ENCODE results near the gene HNRNPDL. TPM values are rescaled to one million over a fixed set of nuclear protein-coding genes. Genes with fewer than 3 reads are reported as not detected.
A peak's percentile ranks its signal among the peaks of the same experiment; 100 is the strongest.

The HNRNPDL gene
- total and polyA plus RNA-seq, 2 of the 4 experiments (the other 2 are of a cell fraction) = 52.9 to 276 TPM

DNA sequence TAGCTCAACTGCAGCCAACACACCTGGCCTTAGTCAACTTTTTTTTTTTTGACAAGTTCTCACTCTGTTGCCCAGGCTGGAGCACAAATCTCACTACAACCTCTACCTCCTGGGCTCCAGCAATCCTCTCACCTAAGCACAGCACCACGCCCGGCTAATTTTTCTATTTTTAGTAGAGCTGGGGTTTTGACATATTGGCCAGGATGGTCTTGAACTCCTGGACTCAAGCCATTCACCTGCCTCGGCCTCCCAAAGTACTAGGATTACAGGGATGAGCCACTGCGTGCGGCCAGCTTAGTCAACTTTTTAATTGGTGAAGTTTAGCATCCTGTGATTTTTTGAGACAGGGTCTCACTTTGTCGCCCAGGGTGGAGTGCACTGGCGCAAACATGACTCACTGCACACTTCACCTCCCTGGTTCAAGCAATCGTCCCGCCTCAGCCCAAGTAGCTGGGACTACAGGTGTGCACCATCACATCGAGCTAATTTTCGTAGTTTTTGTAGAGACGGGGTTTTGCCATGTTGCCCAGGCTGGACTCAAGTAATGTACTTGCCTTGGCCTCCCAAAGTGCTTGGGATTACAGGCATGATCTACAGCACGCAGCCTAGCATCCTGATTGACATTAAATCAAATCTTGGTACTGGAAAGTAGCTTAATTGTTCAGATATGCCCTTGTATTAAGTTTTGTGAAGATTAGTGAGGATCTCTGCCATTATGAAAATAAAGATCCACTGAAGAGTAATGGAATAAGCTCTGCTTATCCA lies 8.3 kb downstream of the HNRNPDL start:
- Histone ChIP-seq H3K4me3 (ENCODE audit: insufficient read depth, low read depth, low read length) (no peak overlapping the region), H2AK5ac (ENCODE audit: low read depth, low read length) (no peak overlapping the region), H3K9me1 (ENCODE audit: insufficient read depth, low read length) (peaks cover 10% of the 10 kb centered on the region), H3K79me1 (ENCODE audit: low read depth in 1 of 2, low read length in 2 of 2) (peaks cover 2 to 24% of the 10 kb centered on the region in 2 experiments; a peak in 2 of 4 replicates), H3K56ac (ENCODE audit: extremely low read depth, insufficient read depth, low read length) (no peak overlapping the region), H3K27me3 (ENCODE audit: control insufficient read depth, insufficient read depth, low read length) (no peaks in the 10 kb centered on the region), H3K4me1 (ENCODE audit: control insufficient read depth, insufficient read depth, low read length) (peaks cover 6% of the 10 kb centered on the region), H3K14ac (replicated peaks; ENCODE audit: low read depth, low read length) (no peak overlapping the region), H3K23ac (ENCODE audit: low read depth, low read length) (no peak overlapping the region), H4K91ac (ENCODE audit: insufficient read depth, low read depth, low read length) (no peak overlapping the region), H2BK15ac (ENCODE audit: low read depth, low read length) (no peak overlapping the region), H4K20me1 (ENCODE audit: insufficient read depth, low read length) (peaks cover 52% of the 10 kb centered on the region), H2BK20ac (ENCODE audit: low read depth, low read length) (no peak overlapping the region), H2BK120ac (ENCODE audit: low read depth, low read length) (no peak overlapping the region), H2AK9ac (replicated peaks; ENCODE audit: low read depth, low read length, poor library complexity) (no peak overlapping the region), H3K9ac (ENCODE audit: low read depth, low read length) (no peak overlapping the region), H4K5ac (ENCODE audit: low read depth, low read length) (no peak overlapping the region), H2BK5ac (ENCODE audit: low read depth, low read length, poor library complexity, severe bottlenecking) (no peak overlapping the region), H4K8ac (ENCODE audit: low read depth in 2 of 2, low read length in 2 of 2) (no peak overlapping the region), H3K27ac (ENCODE audit: insufficient read depth, low read length) (no peak overlapping the region), H3K18ac (ENCODE audit: low read depth, low read length) (no peak overlapping the region), H3K36me3 (ENCODE audit: control insufficient read depth, insufficient read depth, low read length) (peaks cover 21% of the 10 kb centered on the region), H3K4me2 (ENCODE audit: low read depth, low read length) (no peak overlapping the region), H3K4ac (ENCODE audit: low read depth, low read length) (no peak overlapping the region), H2AFZ (replicated peaks; ENCODE audit: low read length, poor library complexity) (no peak overlapping the region), H3K9me3 (ENCODE audit: control insufficient read depth, insufficient read depth, low read length) (no peaks in the 10 kb centered on the region)
- POLR2A ChIA-PET (ENCODE audit: unreplicated experiment) = no interaction called here
- in situ Hi-C loops (cut with MboI; ENCODE audit: low sequenced_read_pairs) (no loop called here), intact Hi-C loops (cut with micrococcal nuclease) (no loop called here), dilution Hi-C loops (cut with HindIII; ENCODE audit: low sequenced_read_pairs, unreplicated experiment) (no loop called here)
- CTCF ChIA-PET = interaction anchor here (0.7 kb wide), 1 partner anchor 13 kb away, joined by 3 read pairs; no protein-coding TSS in a partner anchor
- no CpG with 5 or more reads among the region's 13 CpGs for WGBS, 2 experiments (ENCODE audit: extremely low coverage in 2 of 2, insufficient read length in 1 of 2)
- ATAC-seq (ENCODE audit: low read depth) (no peak), DNase-seq (no peak)
- TF ChIP-seq, protein P1, sequence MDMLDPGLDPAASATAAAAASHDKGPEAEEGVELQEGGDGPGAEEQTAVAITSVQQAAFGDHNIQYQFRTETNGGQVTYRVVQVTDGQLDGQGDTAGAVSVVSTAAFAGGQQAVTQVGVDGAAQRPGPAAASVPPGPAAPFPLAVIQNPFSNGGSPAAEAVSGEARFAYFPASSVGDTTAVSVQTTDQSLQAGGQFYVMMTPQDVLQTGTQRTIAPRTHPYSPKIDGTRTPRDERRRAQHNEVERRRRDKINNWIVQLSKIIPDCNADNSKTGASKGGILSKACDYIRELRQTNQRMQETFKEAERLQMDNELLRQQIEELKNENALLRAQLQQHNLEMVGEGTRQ (IDR thresholded peaks at IDR 0.05; ENCODE audit: low read depth, low read length) = no peak
- TF ChIP-seq FOS (IDR thresholded peaks at IDR 0.05; ENCODE audit: low read depth, low read length) (no peak), POLR2A (IDR thresholded peaks at IDR 0.05; ENCODE audit: low read depth, low read length) (peak; percentile 35; the same call in 1 of the 2 replicates)
- no TSS peak for BruUV-seq (replicated peaks)

All from IMR-90 (cell line).